ENCODE measurements around the gene SNRNP48. TPM values are rescaled to one million over a fixed set of nuclear protein-coding genes. Genes with fewer than 3 reads are reported as not detected.

Gene SNRNP48
- total RNA-seq, 1 experiment from 2014 or later: 17.6 TPM

DNA sequence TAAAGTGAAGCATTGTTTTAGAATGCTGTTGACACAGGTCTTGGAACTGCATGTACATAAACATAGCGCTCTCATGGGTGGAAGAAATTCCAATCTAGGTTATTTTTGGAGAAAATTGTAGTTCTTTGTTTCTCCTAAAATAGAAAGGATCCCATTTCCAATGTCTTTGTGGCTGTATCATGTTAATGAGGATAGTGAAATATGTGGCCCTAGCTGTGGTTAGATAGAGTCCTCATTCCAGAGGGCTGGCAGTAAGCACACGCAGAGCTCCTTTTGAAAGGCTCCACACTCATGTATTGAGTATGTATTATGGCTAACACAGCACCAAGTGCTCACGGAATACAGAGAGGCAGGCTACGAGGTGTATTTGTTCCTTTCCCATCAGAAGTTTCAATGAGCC lies 60.9 kb downstream of the SNRNP48 start (continued):
- no peak for TF ChIP-seq MYBL2 (CRISPR knock-in tag; IDR thresholded peaks at IDR 0.05)
- no peak for TF ChIP-seq SMAD4 (CRISPR knock-in tag; IDR thresholded peaks at IDR 0.05)
- no peak for TF ChIP-seq NR1H2 (CRISPR knock-in tag; IDR thresholded peaks at IDR 0.05)

DNA sequence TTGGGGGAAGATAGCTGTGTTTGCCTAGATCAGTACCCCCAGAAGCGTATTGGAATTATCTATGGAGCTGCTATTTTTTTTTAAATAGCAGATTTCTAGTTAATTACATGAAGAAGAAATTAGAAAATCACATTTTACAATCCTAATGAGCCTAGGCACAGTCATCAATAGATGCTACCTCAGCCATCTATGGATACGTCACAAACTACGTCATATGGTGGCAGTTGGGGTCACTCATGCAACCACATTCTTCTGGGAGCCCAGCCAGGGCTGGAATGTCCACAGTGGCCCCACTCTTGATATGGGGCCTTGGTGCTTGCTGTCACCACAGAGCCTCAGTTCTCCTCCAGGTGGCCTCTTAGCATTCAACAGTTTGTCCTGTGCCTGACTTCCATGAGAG lies 63.0 kb downstream of the SNRNP48 start:
- H3K4me3 Mint-ChIP-seq: no peak overlapping the region
- no peaks in the 10 kb centered on the region for H3K36me3 Mint-ChIP-seq
- no peak for ATAC-seq
- ChIA-PET CTCF (interaction anchor here (0.6 kb wide), 1 partner anchor 487 kb away, joined by 3 read pairs; no protein-coding TSS in a partner anchor), POLR2A (no interaction called here)
- H3K9me3 Mint-ChIP-seq: no peaks in the 10 kb centered on the region
- no peak overlapping the region for H3K27ac Mint-ChIP-seq
- no peak for DNase-seq (ENCODE audit: low spot score)
- H3K4me1 Mint-ChIP-seq: no peaks in the 10 kb centered on the region
- TF ChIP-seq ZNF671 (CRISPR knock-in tag; IDR thresholded peaks at IDR 0.05) (no peak), NFYB (CRISPR knock-in tag; conservative IDR thresholded peaks at IDR 0.05; ENCODE audit: low read depth) (no peak), GABPB1 (CRISPR knock-in tag; IDR thresholded peaks at IDR 0.05) (no peak), JUN (CRISPR knock-in tag; IDR thresholded peaks at IDR 0.05) (no peak), SMAD4 (CRISPR knock-in tag; IDR thresholded peaks at IDR 0.05) (no peak), GTF2I (CRISPR knock-in tag; conservative IDR thresholded peaks at IDR 0.05) (no peak), ZNF396 (CRISPR knock-in tag; IDR thresholded peaks at IDR 0.05; ENCODE audit: borderline replicate concordance) (no peak), RELA (CRISPR knock-in tag; IDR thresholded peaks at IDR 0.05; ENCODE audit: borderline replicate concordance) (no peak), ZNF121 (CRISPR knock-in tag; IDR thresholded peaks at IDR 0.05) (no peak), NR2C2 (CRISPR knock-in tag; IDR thresholded peaks at IDR 0.05) (no peak), SOX15 (CRISPR knock-in tag; IDR thresholded peaks at IDR 0.05) (no peak), ZNF263 (CRISPR knock-in tag; IDR thresholded peaks at IDR 0.05; ENCODE audit: low read depth) (no peak)
- TF ChIP-seq, protein P1, sequence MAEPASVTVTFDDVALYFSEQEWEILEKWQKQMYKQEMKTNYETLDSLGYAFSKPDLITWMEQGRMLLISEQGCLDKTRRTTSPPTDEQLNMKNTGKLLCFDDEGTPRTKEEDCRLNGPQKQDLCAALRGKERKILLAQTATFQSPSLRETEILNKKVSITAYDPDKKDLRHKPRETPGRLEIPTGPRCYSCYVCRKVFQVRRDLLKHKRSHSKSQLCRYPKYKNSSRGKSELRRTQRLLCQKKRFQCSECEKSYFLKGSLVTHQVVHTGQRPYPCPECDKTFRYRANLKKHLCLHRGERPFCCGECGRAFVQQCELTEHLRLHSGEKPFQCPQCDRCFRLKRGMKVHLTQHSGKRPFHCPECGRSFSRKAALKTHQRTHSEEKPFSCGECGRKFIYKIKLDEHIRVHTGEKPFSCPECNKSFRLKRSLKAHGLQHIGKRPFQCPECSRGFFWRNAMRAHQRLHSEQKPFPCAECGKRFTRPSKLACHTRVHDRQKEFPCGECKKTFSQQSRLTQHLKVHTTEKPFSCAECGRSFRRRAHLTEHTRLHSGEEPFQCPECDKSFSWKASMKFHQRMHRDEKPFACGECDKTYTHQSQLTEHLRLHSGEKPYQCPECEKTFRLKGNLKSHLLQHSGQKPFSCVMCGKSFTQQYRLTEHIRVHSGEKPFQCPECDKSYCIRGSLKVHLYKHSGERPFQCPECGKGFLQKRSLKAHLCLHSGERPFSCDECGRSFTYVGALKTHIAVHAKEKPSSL (CRISPR knock-in tag; conservative IDR thresholded peaks at IDR 0.05): no peak
- H3K27me3 Mint-ChIP-seq (ENCODE audit: low read depth): no peaks in the 10 kb centered on the region; the same call in 1 of the 2 replicates

DNA sequence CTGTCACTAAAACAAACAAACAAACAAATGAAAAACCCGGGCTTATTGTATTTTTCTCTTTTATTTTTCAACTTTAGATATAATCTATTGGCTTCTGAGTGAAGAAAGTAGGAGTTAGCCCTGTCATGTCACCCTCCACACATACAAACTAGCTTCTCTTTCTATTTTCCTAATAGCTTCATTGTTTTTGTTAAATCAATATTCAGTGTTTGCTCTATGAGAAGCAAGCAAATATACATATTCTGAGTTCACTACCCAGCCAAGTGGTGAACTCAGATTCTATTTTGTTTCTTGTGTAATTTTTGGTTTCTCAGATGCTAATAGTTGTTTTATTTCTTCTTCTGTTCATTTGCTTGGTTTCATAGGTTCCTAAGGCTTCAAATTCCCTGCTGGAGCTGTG lies 66.4 kb downstream of the SNRNP48 start:
- DNase-seq (ENCODE audit: low spot score) (no peak), ATAC-seq (no peak)
- Mint-ChIP-seq H3K36me3 (no peaks in the 10 kb centered on the region), H3K4me3 (no peak overlapping the region), H3K9me3 (no peaks in the 10 kb centered on the region), H3K27me3 (ENCODE audit: low read depth) (no peaks in the 10 kb centered on the region; the same call in 1 of the 2 replicates), H3K4me1 (no peaks in the 10 kb centered on the region), H3K27ac (no peak overlapping the region)
- POLR2A ChIA-PET: no interaction called here
- CTCF ChIA-PET: interaction anchor here (0.5 to 1.5 kb wide), 3 partner anchors 17 to 66 kb away, joined by 4 to 5 read pairs (median 4); no protein-coding TSS in a partner anchor
- TF ChIP-seq ZNF138 (CRISPR knock-in tag; conservative IDR thresholded peaks at IDR 0.05) (no peak), HMGA2 (CRISPR knock-in tag; IDR thresholded peaks at IDR 0.05) (no peak), ZNF121 (CRISPR knock-in tag; IDR thresholded peaks at IDR 0.05) (no peak), GRHL2 (CRISPR knock-in tag; IDR thresholded peaks at IDR 0.05; ENCODE audit: insufficient replicate concordance, severe bottlenecking) (no peak), FOXK1 (CRISPR knock-in tag; IDR thresholded peaks at IDR 0.05) (no peak), ELF4 (CRISPR knock-in tag; IDR thresholded peaks at IDR 0.05; ENCODE audit: low read depth) (no peak), TP53 (CRISPR knock-in tag; IDR thresholded peaks at IDR 0.05) (no peak), ZNF317 (CRISPR knock-in tag; IDR thresholded peaks at IDR 0.05; ENCODE audit: borderline replicate concordance, low read depth) (no peak), MYBL2 (CRISPR knock-in tag; IDR thresholded peaks at IDR 0.05) (no peak)
- TF ChIP-seq, protein P2, sequence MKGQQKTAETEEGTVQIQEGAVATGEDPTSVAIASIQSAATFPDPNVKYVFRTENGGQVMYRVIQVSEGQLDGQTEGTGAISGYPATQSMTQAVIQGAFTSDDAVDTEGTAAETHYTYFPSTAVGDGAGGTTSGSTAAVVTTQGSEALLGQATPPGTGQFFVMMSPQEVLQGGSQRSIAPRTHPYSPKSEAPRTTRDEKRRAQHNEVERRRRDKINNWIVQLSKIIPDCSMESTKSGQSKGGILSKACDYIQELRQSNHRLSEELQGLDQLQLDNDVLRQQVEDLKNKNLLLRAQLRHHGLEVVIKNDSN (CRISPR knock-in tag; IDR thresholded peaks at IDR 0.05): no peak
- TF ChIP-seq, protein P3, sequence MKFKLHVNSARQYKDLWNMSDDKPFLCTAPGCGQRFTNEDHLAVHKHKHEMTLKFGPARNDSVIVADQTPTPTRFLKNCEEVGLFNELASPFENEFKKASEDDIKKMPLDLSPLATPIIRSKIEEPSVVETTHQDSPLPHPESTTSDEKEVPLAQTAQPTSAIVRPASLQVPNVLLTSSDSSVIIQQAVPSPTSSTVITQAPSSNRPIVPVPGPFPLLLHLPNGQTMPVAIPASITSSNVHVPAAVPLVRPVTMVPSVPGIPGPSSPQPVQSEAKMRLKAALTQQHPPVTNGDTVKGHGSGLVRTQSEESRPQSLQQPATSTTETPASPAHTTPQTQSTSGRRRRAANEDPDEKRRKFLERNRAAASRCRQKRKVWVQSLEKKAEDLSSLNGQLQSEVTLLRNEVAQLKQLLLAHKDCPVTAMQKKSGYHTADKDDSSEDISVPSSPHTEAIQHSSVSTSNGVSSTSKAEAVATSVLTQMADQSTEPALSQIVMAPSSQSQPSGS (CRISPR knock-in tag; IDR thresholded peaks at IDR 0.05; ENCODE audit: borderline replicate concordance, low read depth): no peak
- TF ChIP-seq, protein P4, sequence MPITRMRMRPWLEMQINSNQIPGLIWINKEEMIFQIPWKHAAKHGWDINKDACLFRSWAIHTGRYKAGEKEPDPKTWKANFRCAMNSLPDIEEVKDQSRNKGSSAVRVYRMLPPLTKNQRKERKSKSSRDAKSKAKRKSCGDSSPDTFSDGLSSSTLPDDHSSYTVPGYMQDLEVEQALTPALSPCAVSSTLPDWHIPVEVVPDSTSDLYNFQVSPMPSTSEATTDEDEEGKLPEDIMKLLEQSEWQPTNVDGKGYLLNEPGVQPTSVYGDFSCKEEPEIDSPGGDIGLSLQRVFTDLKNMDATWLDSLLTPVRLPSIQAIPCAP (CRISPR knock-in tag; IDR thresholded peaks at IDR 0.05): no peak
- TF ChIP-seq, protein P5, sequence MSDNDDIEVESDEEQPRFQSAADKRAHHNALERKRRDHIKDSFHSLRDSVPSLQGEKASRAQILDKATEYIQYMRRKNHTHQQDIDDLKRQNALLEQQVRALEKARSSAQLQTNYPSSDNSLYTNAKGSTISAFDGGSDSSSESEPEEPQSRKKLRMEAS (CRISPR knock-in tag; IDR thresholded peaks at IDR 0.05): no peak
- TF ChIP-seq, protein P6, sequence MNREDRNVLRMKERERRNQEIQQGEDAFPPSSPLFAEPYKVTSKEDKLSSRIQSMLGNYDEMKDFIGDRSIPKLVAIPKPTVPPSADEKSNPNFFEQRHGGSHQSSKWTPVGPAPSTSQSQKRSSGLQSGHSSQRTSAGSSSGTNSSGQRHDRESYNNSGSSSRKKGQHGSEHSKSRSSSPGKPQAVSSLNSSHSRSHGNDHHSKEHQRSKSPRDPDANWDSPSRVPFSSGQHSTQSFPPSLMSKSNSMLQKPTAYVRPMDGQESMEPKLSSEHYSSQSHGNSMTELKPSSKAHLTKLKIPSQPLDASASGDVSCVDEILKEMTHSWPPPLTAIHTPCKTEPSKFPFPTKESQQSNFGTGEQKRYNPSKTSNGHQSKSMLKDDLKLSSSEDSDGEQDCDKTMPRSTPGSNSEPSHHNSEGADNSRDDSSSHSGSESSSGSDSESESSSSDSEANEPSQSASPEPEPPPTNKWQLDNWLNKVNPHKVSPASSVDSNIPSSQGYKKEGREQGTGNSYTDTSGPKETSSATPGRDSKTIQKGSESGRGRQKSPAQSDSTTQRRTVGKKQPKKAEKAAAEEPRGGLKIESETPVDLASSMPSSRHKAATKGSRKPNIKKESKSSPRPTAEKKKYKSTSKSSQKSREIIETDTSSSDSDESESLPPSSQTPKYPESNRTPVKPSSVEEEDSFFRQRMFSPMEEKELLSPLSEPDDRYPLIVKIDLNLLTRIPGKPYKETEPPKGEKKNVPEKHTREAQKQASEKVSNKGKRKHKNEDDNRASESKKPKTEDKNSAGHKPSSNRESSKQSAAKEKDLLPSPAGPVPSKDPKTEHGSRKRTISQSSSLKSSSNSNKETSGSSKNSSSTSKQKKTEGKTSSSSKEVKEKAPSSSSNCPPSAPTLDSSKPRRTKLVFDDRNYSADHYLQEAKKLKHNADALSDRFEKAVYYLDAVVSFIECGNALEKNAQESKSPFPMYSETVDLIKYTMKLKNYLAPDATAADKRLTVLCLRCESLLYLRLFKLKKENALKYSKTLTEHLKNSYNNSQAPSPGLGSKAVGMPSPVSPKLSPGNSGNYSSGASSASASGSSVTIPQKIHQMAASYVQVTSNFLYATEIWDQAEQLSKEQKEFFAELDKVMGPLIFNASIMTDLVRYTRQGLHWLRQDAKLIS (CRISPR knock-in tag; IDR thresholded peaks at IDR 0.05; ENCODE audit: borderline replicate concordance): no peak
